Panc1 (cell line): Measurements from ENCODE around the gene PM20D1.

ENCODE experiments used
- POLR2AphosphoS5 ChIP-seq: IDR thresholded peaks from 2 replicates; pipeline ENCODE4 v1.6.1; 2012; ENCODE audit warnings: mild to moderate bottlenecking, low read depth, low read length, moderate library complexity
- SIN3A ChIP-seq: IDR thresholded peaks from 2 replicates; pipeline ENCODE4 v1.6.1; 2012; ENCODE audit warnings: low read depth, mild to moderate bottlenecking, low read length, moderate library complexity, borderline replicate concordance; ENCODE audit not compliant: insufficient read depth
- TF ChIP-seq, protein P1 (sequence below): fragments of 450-650 bp; IDR thresholded peaks from 2 replicates; pipeline ENCODE4 v1.5.1; 2017; ENCODE audit warnings: mild to moderate bottlenecking

DNA sequence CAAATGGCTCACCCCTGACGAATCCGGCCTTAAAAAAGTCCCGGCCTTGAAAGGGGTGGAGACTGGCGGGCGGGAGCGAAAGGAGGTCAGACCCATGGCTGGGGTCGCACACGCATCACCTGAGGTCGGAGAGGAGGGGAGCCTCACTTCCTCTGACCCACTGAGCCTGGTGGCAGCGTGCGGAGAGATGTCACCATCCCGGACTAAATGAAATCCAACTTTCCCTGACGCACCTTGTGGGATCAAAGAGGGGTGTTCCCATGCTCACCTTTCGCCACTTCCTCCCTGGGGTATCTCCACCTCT is 36.2 kb downstream of the PM20D1 start:
- TF ChIP-seq, protein P1, sequence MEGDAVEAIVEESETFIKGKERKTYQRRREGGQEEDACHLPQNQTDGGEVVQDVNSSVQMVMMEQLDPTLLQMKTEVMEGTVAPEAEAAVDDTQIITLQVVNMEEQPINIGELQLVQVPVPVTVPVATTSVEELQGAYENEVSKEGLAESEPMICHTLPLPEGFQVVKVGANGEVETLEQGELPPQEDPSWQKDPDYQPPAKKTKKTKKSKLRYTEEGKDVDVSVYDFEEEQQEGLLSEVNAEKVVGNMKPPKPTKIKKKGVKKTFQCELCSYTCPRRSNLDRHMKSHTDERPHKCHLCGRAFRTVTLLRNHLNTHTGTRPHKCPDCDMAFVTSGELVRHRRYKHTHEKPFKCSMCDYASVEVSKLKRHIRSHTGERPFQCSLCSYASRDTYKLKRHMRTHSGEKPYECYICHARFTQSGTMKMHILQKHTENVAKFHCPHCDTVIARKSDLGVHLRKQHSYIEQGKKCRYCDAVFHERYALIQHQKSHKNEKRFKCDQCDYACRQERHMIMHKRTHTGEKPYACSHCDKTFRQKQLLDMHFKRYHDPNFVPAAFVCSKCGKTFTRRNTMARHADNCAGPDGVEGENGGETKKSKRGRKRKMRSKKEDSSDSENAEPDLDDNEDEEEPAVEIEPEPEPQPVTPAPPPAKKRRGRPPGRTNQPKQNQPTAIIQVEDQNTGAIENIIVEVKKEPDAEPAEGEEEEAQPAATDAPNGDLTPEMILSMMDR, result no peak
- TF ChIP-seq SIN3A (no peak), POLR2AphosphoS5 (no peak)
